ENCODE measurements around the gene UBA1. TPM values are rescaled to one million over a fixed set of nuclear protein-coding genes. Genes with fewer than 3 reads are reported as not detected.

UBA1 gene
- total and polyA plus RNA-seq, 2 of the 13 experiments (the other 11 are each of a cell fraction or from before 2014, with no cell fraction given), result 93.3 to 129 TPM

DNA sequence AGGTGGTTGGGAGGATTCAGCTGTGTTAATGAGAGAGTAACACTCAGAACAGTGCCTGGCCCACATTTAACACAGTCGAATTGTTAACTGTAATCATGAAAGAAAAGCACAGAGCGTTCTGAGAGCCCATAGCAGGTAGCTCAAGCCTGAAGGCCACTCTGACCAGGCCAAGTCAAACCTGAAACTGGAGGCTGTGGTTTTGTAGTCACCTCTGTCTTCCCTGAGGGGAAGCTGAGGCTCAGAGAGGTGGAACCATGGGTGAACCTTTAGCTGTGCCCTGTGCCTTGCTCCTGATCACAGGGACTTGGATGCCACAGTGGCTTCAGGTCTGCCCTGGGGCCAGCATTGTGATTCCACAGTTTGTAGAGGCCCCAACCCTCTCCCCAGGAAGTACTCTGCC lies 16.6 kb upstream of the UBA1 start:
- Histone ChIP-seq H4K20me1 (ENCODE audit: insufficient read depth, low read length) (no peaks in the 10 kb centered on the region), H3K4me2 (ENCODE audit: low read depth, low read length) (no peak overlapping the region), H3K27me3 (ENCODE audit: control insufficient read depth in 1 of 2, insufficient read depth in 2 of 2, low read length in 2 of 2) (no peaks in the 10 kb centered on the region), H3K9ac (ENCODE audit: insufficient read depth, low read depth, low read length) (no peak overlapping the region), H3K9me3 (ENCODE audit: low read length) (no peaks in the 10 kb centered on the region), H3K4me1 (ENCODE audit: insufficient read depth, low read length) (no peaks in the 10 kb centered on the region), H3K27ac (ENCODE audit: extremely low read length, insufficient read depth, low read length) (no peak overlapping the region), H3K4me3 (replicated peaks in 1 of 3; ENCODE audit: insufficient read depth in 1 of 3, low read depth in 2 of 3, low read length in 3 of 3) (no peak overlapping the region), H2AFZ (ENCODE audit: low read length) (no peak overlapping the region), H3K36me3 (replicated peaks in 1 of 2; ENCODE audit: control insufficient read depth in 1 of 2, insufficient read depth in 2 of 2, low read length in 2 of 2) (peaks cover 21 to 39% of the 10 kb centered on the region in 2 experiments), H3K79me2 (ENCODE audit: insufficient read depth, low read length) (no peaks in the 10 kb centered on the region)
- in situ Hi-C loops (cut with HindIII; ENCODE audit: extremely low pct_ligation_motif_present, low pct_unique_long_range_greater_than_20kb), result no loop called here
- no peak for FAIRE-seq
- no peak for DNase-seq (ENCODE audit: low spot score)
- intact Hi-C loops (cut with micrococcal nuclease; ENCODE audit: unreplicated experiment), result no loop called here
- no peak for ATAC-seq
- BruUV-seq (replicated peaks), result no TSS peak
- TF ChIP-seq, protein P1, sequence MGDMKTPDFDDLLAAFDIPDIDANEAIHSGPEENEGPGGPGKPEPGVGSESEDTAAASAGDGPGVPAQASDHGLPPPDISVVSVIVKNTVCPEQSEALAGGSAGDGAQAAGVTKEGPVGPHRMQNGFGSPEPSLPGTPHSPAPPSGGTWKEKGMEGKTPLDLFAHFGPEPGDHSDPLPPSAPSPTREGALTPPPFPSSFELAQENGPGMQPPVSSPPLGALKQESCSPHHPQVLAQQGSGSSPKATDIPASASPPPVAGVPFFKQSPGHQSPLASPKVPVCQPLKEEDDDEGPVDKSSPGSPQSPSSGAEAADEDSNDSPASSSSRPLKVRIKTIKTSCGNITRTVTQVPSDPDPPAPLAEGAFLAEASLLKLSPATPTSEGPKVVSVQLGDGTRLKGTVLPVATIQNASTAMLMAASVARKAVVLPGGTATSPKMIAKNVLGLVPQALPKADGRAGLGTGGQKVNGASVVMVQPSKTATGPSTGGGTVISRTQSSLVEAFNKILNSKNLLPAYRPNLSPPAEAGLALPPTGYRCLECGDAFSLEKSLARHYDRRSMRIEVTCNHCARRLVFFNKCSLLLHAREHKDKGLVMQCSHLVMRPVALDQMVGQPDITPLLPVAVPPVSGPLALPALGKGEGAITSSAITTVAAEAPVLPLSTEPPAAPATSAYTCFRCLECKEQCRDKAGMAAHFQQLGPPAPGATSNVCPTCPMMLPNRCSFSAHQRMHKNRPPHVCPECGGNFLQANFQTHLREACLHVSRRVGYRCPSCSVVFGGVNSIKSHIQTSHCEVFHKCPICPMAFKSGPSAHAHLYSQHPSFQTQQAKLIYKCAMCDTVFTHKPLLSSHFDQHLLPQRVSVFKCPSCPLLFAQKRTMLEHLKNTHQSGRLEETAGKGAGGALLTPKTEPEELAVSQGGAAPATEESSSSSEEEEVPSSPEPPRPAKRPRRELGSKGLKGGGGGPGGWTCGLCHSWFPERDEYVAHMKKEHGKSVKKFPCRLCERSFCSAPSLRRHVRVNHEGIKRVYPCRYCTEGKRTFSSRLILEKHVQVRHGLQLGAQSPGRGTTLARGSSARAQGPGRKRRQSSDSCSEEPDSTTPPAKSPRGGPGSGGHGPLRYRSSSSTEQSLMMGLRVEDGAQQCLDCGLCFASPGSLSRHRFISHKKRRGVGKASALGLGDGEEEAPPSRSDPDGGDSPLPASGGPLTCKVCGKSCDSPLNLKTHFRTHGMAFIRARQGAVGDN (CRISPR knock-in tag; IDR thresholded peaks at IDR 0.05), result no peak
- TF ChIP-seq TSC22D2 (CRISPR knock-in tag; IDR thresholded peaks at IDR 0.05; ENCODE audit: borderline replicate concordance) (no peak), NCOR1 (IDR thresholded peaks at IDR 0.05; ENCODE audit: borderline replicate concordance, low read length) (no peak), ZMYM3 (CRISPR knock-in tag; IDR thresholded peaks at IDR 0.05) (no peak), ZFAT (CRISPR knock-in tag; conservative IDR thresholded peaks at IDR 0.05) (no peak), ELF3 (CRISPR knock-in tag; IDR thresholded peaks at IDR 0.05) (no peak), SAFB2 (CRISPR knock-in tag; IDR thresholded peaks at IDR 0.05; ENCODE audit: borderline replicate concordance, low read depth) (no peak), ELF4 (CRISPR knock-in tag; IDR thresholded peaks at IDR 0.05; ENCODE audit: borderline replicate concordance) (no peak), ZNF264 (CRISPR knock-in tag; IDR thresholded peaks at IDR 0.05) (no peak)
- TF ChIP-seq, protein P2, sequence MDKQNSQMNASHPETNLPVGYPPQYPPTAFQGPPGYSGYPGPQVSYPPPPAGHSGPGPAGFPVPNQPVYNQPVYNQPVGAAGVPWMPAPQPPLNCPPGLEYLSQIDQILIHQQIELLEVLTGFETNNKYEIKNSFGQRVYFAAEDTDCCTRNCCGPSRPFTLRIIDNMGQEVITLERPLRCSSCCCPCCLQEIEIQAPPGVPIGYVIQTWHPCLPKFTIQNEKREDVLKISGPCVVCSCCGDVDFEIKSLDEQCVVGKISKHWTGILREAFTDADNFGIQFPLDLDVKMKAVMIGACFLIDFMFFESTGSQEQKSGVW (CRISPR knock-in tag; IDR thresholded peaks at IDR 0.05; ENCODE audit: borderline replicate concordance), result no peak
- TF ChIP-seq, protein P3, sequence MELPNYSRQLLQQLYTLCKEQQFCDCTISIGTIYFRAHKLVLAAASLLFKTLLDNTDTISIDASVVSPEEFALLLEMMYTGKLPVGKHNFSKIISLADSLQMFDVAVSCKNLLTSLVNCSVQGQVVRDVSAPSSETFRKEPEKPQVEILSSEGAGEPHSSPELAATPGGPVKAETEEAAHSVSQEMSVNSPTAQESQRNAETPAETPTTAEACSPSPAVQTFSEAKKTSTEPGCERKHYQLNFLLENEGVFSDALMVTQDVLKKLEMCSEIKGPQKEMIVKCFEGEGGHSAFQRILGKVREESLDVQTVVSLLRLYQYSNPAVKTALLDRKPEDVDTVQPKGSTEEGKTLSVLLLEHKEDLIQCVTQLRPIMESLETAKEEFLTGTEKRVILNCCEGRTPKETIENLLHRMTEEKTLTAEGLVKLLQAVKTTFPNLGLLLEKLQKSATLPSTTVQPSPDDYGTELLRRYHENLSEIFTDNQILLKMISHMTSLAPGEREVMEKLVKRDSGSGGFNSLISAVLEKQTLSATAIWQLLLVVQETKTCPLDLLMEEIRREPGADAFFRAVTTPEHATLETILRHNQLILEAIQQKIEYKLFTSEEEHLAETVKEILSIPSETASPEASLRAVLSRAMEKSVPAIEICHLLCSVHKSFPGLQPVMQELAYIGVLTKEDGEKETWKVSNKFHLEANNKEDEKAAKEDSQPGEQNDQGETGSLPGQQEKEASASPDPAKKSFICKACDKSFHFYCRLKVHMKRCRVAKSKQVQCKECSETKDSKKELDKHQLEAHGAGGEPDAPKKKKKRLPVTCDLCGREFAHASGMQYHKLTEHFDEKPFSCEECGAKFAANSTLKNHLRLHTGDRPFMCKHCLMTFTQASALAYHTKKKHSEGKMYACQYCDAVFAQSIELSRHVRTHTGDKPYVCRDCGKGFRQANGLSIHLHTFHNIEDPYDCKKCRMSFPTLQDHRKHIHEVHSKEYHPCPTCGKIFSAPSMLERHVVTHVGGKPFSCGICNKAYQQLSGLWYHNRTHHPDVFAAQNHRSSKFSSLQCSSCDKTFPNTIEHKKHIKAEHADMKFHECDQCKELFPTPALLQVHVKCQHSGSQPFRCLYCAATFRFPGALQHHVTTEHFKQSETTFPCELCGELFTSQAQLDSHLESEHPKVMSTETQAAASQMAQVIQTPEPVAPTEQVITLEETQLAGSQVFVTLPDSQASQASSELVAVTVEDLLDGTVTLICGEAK (IDR thresholded peaks at IDR 0.05), result no peak
- TF ChIP-seq, protein P3 (CRISPR knock-in tag; IDR thresholded peaks at IDR 0.05), result no peak
- WGBS (ENCODE audit: low lambda C conversion rate), result 50% methylated on average over 2 of the region's 2 CpGs
- ChIA-PET CTCF (ENCODE audit: low intra/inter-chr PET ratio, low total read pairs) (no interaction called here), POLR2A (no interaction called here)
